ENCODE measurements around the gene GNG10.
"Not testable (repeated sequence)": the region's sequence is repeated elsewhere in the genome, so short reads cannot be mapped to it uniquely, and the experiment has no call there.

The GNG10 gene

DNA sequence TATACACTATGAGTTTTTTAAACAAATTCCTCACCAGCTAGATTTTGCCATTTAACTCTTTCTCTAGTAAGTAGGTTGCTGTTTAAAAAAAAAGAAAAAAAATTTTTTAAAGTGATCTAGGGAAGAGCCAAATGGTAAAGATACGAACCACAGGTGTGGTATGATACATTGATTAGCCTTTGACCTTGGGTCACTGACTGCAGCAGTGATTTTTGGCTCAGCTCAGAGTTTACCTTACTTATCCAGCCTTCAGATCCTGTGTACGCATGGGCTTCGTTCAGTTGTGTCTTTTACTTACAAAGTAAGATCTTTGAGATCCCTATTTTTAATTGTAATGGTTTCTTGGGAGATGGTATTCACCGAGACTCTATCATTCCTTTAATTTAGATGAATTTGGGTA is 12.4 kb upstream of the GNG10 start:
- Histone ChIP-seq H3K36me3 (ENCODE audit: control insufficient read depth in 2 of 2, insufficient read depth in 2 of 2, low read length in 2 of 2) (peaks cover 2 to 12% of the 10 kb centered on the region in 2 donors), H3K27ac (ENCODE audit: low read length) (no peak overlapping the region), H3K4me1 (ENCODE audit: control insufficient read depth, insufficient read depth, low read length) (no peaks in the 10 kb centered on the region), H3K4me3 (ENCODE audit: low read length in 2 of 2) (no peak overlapping the region), H3K9ac (ENCODE audit: low read length in 2 of 2) (no peak overlapping the region), H3K9me3 (ENCODE audit: control insufficient read depth in 2 of 2, low read length in 2 of 2) (no peaks in the 10 kb centered on the region), H3K27me3 (ENCODE audit: control insufficient read depth in 1 of 2, insufficient read depth in 2 of 2, low read length in 2 of 2) (no peaks in the 10 kb centered on the region)

DNA sequence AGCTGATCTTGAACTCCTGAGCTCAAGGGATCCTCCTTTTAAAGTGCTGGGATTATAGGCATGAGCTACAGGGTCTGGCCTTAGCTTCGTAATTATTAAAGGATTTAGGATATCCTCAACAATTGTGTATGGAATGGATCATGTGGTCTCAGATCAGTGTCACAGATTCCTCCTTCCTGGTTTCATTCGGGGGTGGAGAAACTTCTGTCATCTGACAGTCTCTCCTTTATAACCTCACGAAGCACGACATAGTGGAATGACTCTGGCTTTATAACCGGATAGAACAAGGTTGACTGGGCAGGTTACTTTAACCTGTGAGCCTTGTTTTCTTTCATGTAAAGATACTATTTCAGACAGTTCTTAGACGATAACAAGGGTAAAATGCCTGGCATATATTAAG is 4.4 kb upstream of the GNG10 start:
- H3K27ac ChIP-seq (ENCODE audit: low read length), result no peak overlapping the region
- no peak overlapping the region for H3K4me3 ChIP-seq (ENCODE audit: low read length in 2 of 2)
- H3K4me1 ChIP-seq (ENCODE audit: control insufficient read depth, insufficient read depth, low read length), result no peaks in the 10 kb centered on the region
- no peak overlapping the region for H3K9ac ChIP-seq (ENCODE audit: low read length in 2 of 2)
- H3K9me3 ChIP-seq (ENCODE audit: control insufficient read depth in 2 of 2, low read length in 2 of 2), result no peaks in the 10 kb centered on the region
- H3K36me3 ChIP-seq (ENCODE audit: control insufficient read depth in 2 of 2, insufficient read depth in 2 of 2, low read length in 2 of 2), result peaks cover 0 to 2% of the 10 kb centered on the region in 2 donors
- no peaks in the 10 kb centered on the region for H3K27me3 ChIP-seq (ENCODE audit: control insufficient read depth in 1 of 2, insufficient read depth in 2 of 2, low read length in 2 of 2)

DNA sequence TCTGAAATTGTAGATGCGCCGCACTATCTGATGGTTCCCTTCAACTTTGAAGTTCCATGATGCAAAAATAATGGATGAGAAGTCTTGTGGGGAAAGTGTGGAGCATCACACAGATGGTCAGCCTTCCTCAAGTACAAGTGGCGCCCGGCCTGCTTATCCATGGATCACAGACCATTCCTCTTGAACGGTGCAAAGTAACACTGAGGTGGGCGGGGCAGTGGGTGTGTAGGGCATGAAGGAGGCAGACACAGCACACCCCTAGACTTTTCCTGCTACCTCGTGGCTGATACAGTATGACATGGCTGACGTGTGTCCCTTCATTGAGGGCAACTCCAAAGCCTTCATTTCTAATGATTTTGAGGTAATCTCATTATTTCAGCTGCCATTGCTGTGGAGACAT is 2.5 kb upstream of the GNG10 start:
- Histone ChIP-seq H3K27me3 (ENCODE audit: control insufficient read depth in 1 of 2, insufficient read depth in 2 of 2, low read length in 2 of 2) (no peaks in the 10 kb centered on the region), H3K4me3 (ENCODE audit: low read length in 2 of 2) (no peak overlapping the region), H3K4me1 (ENCODE audit: control insufficient read depth, insufficient read depth, low read length) (peaks cover 10% of the 10 kb centered on the region), H3K9ac (ENCODE audit: low read length in 2 of 2) (no peak overlapping the region), H3K9me3 (ENCODE audit: control insufficient read depth in 2 of 2, low read length in 2 of 2) (no peaks in the 10 kb centered on the region), H3K36me3 (ENCODE audit: control insufficient read depth in 2 of 2, insufficient read depth in 2 of 2, low read length in 2 of 2) (peaks cover 0 to 1% of the 10 kb centered on the region in 2 donors), H3K27ac (ENCODE audit: low read length) (no peak overlapping the region)

DNA sequence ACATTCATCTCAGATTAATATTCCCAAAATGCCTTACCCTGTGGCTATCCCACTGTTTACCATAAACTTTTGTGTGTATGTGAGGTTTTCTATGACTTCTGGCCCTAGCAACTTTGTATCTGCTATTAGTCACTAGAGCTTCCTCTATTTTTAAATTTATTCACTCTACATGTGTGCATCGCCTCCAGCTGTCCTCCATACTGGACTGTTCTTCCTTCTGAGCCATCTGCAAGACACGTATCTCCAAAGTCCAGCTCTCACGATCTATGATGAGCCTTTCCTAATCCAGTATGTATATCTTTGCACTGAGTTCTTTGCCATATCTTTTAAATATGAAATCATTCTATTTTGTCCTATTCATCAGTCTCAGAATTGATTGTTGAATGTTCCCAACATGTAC is 1.7 kb upstream of the GNG10 start:
- H3K9me3 ChIP-seq (ENCODE audit: control insufficient read depth in 2 of 2, low read length in 2 of 2), result no peaks in the 10 kb centered on the region
- H3K27me3 ChIP-seq (ENCODE audit: control insufficient read depth in 1 of 2, insufficient read depth in 2 of 2, low read length in 2 of 2), result no peaks in the 10 kb centered on the region
- H3K4me1 ChIP-seq (ENCODE audit: control insufficient read depth, insufficient read depth, low read length), result peaks cover 10% of the 10 kb centered on the region
- H3K9ac ChIP-seq (ENCODE audit: low read length in 2 of 2), result no peak overlapping the region
- H3K4me3 ChIP-seq (ENCODE audit: low read length in 2 of 2), result no peak overlapping the region
- no peak overlapping the region for H3K27ac ChIP-seq (ENCODE audit: low read length)
- H3K36me3 ChIP-seq (ENCODE audit: control insufficient read depth in 2 of 2, insufficient read depth in 2 of 2, low read length in 2 of 2), result no peaks in the 10 kb centered on the region

DNA sequence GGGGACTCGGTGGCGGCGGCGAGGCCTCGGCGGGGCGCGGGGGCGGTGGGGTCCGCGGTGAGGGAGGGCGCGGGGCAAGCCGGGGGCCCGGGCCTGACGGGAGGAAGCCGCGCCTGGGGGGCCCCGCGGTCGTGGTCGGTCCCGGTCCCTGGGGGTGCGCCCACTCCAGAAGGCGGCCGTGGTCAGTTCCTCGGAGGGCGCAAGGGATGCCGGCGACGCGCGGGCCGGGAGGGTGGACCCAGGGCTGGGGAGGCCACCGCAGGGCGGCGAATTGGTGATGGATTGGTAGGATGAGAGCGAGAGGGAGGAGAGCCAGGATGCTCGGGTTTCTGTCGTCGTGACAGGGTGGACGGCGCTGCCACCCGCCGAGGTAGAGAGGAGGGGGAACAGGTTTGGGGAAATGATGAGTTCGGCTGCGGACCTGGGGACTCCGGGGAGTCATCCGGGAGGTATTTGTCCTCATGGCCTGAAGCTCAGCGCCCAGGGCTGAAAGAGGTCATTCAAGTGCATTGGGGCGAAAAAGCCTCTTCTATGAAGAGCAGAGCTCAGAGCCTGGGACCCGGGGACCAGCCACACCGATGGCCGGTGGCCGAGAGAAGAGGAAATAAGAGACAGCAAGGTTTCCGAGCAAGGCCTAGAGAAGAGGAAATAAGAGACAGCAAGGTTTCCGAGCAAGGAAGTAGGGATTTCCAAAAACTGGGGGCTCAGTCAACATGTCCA is 557 bp downstream of the GNG10 start:
- H3K4me1 ChIP-seq (ENCODE audit: control insufficient read depth, insufficient read depth, low read length), result peaks cover 10% of the 10 kb centered on the region
- no peaks in the 10 kb centered on the region for H3K9me3 ChIP-seq (ENCODE audit: control insufficient read depth in 2 of 2, low read length in 2 of 2)
- peak overlapping the region; percentile 24 for H3K27ac ChIP-seq (ENCODE audit: low read length)
- H3K36me3 ChIP-seq (ENCODE audit: control insufficient read depth in 2 of 2, insufficient read depth in 2 of 2, low read length in 2 of 2), result peaks cover 0 to 1% of the 10 kb centered on the region in 2 donors
- peak overlapping the region; percentile 69 to 79 for H3K9ac ChIP-seq (ENCODE audit: low read length in 2 of 2)
- H3K4me3 ChIP-seq (ENCODE audit: low read length in 2 of 2), result peak overlapping the region; percentile 75 to 86
- H3K27me3 ChIP-seq (ENCODE audit: control insufficient read depth in 1 of 2, insufficient read depth in 2 of 2, low read length in 2 of 2), result no peaks in the 10 kb centered on the region

DNA sequence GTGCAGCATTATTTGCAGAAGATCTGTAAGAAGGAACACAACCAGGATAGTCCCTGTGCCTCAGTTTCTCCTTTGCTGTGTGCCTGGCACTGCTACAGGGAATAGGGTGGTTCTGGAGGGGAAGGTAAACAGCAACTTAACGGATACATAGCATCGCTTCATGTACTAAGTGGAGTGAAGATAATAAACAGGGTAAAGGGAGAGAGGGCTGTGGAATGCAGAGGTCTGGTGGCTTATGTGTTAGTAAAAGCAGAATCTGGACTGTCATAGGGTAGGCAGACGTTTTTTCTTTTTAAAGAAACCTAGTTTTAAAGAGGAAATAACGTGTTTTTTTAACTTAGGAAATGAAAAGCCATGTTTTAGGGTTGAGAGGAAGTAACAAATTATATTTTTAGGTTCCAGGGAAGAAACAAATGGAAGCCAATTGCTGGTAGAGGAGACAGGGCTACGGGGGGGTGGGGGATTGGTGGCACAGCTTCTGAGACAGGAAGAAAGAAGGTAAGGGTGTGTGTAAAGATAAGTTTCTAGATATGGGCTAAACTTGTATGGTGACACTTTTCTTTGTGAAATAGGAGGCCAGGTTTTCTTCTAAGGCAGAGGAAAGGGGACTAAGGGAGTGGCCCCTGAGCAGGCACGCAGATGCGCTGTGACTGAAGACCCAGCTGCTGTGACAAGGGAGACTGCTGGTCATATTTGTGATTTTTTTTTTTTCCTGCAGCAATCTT is 1.3 kb downstream of the GNG10 start:
- peak overlapping the region; percentile 75 to 86 for H3K4me3 ChIP-seq (ENCODE audit: low read length in 2 of 2)
- H3K9me3 ChIP-seq (ENCODE audit: control insufficient read depth in 2 of 2, low read length in 2 of 2), result no peaks in the 10 kb centered on the region
- peak overlapping the region; percentile 69 to 79 for H3K9ac ChIP-seq (ENCODE audit: low read length in 2 of 2)
- no peaks in the 10 kb centered on the region for H3K27me3 ChIP-seq (ENCODE audit: control insufficient read depth in 1 of 2, insufficient read depth in 2 of 2, low read length in 2 of 2)
- H3K27ac ChIP-seq (ENCODE audit: low read length), result peak overlapping the region; percentile 24
- peaks cover 10% of the 10 kb centered on the region for H3K4me1 ChIP-seq (ENCODE audit: control insufficient read depth, insufficient read depth, low read length)
- peaks cover 0 to 6% of the 10 kb centered on the region in 2 donors for H3K36me3 ChIP-seq (ENCODE audit: control insufficient read depth in 2 of 2, insufficient read depth in 2 of 2, low read length in 2 of 2)

DNA sequence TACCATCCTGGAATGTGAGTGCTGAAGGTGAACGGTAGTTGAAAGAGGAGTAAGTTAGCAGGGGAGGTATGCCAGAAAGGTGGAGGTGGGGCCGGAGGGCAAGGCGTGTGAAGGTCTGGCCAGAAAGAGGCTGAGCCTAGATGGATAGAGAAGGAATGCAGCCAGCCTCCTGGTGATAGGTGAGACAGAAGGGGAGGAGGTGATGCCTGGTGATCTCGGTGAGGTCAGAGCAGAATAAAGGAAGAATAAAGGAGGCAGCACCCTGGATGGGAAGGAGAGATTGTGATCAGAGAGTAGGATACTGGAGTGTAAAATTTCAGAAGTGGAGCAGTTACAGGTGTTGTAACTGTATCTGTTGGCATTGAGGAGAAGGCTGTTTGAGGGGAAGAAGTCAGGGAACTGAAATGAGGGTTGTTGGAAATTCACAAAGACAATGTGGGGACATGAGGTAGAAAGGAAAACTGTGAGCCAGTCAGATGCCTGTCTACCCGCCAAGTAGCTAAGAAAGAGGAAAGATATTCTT is 2.0 kb downstream of the GNG10 start:
- H3K9me3 ChIP-seq (ENCODE audit: control insufficient read depth in 2 of 2, low read length in 2 of 2), result no peaks in the 10 kb centered on the region
- peaks cover 10% of the 10 kb centered on the region for H3K4me1 ChIP-seq (ENCODE audit: control insufficient read depth, insufficient read depth, low read length)
- H3K36me3 ChIP-seq (ENCODE audit: control insufficient read depth in 2 of 2, insufficient read depth in 2 of 2, low read length in 2 of 2), result peaks cover 0 to 7% of the 10 kb centered on the region in 2 donors
- no peak overlapping the region for H3K27ac ChIP-seq (ENCODE audit: low read length)
- H3K9ac ChIP-seq (ENCODE audit: low read length in 2 of 2), result no peak overlapping the region
- no peaks in the 10 kb centered on the region for H3K27me3 ChIP-seq (ENCODE audit: control insufficient read depth in 1 of 2, insufficient read depth in 2 of 2, low read length in 2 of 2)
- H3K4me3 ChIP-seq (ENCODE audit: low read length in 2 of 2), result peak overlapping the region in 1 of 2 donors; percentile 29

DNA sequence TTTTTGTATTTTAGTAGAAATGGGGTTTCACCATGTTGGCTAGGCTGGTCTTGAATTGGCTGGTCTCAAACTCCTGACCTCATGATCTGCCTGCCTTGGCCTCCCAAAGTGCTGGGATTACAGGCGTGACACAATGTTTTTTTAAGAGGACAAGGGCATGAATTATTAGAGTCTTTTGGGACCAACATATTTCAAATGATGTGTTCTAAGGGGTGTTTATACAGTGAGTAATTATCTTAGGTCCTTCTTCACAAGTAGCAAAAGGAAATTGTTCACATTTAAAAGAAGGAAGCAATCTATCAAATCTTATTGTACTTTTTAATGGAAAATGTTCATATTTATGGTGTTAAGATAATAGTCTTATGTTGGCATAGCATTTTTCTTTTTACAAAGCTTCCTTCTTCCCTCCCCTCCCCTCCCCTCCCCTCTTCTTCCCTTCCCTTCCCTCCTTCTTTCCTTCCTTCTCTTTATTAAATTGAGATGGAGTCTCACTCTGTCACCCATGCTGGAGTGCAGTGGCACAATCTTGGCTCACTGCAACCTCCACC is 6.7 kb downstream of the GNG10 start:
- H3K9ac ChIP-seq (ENCODE audit: low read length in 2 of 2), result no peak overlapping the region
- H3K4me1 ChIP-seq (ENCODE audit: control insufficient read depth, insufficient read depth, low read length), result peaks cover 3% of the 10 kb centered on the region
- no peaks in the 10 kb centered on the region for H3K27me3 ChIP-seq (ENCODE audit: control insufficient read depth in 1 of 2, insufficient read depth in 2 of 2, low read length in 2 of 2)
- H3K36me3 ChIP-seq (ENCODE audit: control insufficient read depth in 2 of 2, insufficient read depth in 2 of 2, low read length in 2 of 2), result peaks cover 4 to 7% of the 10 kb centered on the region in 2 donors
- no peak overlapping the region for H3K27ac ChIP-seq (ENCODE audit: low read length)
- H3K9me3 ChIP-seq (ENCODE audit: control insufficient read depth in 2 of 2, low read length in 2 of 2), result no peaks in the 10 kb centered on the region
- no peak overlapping the region for H3K4me3 ChIP-seq (ENCODE audit: low read length in 2 of 2)

DNA sequence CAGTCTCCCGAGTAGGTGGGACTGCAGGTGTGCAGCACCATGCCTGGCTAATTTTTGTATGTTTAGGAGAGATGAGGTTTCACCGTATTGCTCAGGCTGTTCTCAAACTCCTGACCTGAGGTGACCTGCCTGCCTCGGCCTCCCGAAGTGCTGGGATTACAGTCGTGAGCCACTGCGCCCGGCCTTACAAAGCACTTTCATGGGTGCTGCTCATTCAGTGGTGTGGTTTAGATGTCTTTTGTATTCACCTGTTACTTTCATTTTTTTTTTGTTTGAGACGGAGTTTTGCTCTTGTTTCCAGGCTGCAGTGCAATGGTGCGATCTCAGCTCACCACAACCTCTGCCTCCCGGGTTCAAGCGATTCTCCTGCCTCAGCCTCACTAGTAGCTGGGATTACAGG is 7.2 kb downstream of the GNG10 start:
- H3K36me3 ChIP-seq (ENCODE audit: control insufficient read depth in 2 of 2, insufficient read depth in 2 of 2, low read length in 2 of 2); H3K9ac ChIP-seq (ENCODE audit: low read length in 2 of 2); H3K4me3 ChIP-seq (ENCODE audit: low read length in 2 of 2); H3K4me1 ChIP-seq (ENCODE audit: control insufficient read depth, insufficient read depth, low read length); H3K27ac ChIP-seq (ENCODE audit: low read length); H3K9me3 ChIP-seq (ENCODE audit: control insufficient read depth in 2 of 2, low read length in 2 of 2); H3K27me3 ChIP-seq (ENCODE audit: control insufficient read depth in 1 of 2, insufficient read depth in 2 of 2, low read length in 2 of 2): not testable (repeated sequence)

DNA sequence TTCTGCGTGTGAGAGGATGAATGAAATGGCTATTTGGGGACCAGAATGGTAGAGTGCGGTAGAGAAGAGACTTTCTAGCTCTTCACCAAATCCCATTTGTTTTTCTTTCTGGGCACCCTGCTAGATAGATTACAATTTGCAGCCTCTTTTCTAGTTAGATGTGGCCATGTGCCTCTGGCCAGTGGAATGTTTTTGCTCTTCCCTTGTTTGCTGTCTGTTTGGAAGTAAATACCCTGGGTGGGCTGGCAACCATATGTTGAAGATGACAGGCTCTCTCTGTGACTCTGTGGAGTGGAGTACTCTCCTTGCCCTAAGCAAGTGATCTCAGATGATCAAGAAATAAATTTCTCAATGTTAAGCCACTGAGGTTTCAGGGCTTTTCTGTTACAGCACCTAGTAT is 12.9 kb downstream of the GNG10 start:
- H3K27ac ChIP-seq (ENCODE audit: low read length), result no peak overlapping the region
- H3K27me3 ChIP-seq (ENCODE audit: control insufficient read depth in 1 of 2, insufficient read depth in 2 of 2, low read length in 2 of 2), result no peaks in the 10 kb centered on the region
- no peaks in the 10 kb centered on the region for H3K4me1 ChIP-seq (ENCODE audit: control insufficient read depth, insufficient read depth, low read length)
- no peaks in the 10 kb centered on the region for H3K9me3 ChIP-seq (ENCODE audit: control insufficient read depth in 2 of 2, low read length in 2 of 2)
- H3K9ac ChIP-seq (ENCODE audit: low read length in 2 of 2), result no peak overlapping the region
- no peak overlapping the region for H3K4me3 ChIP-seq (ENCODE audit: low read length in 2 of 2)
- peaks cover 15% of the 10 kb centered on the region in 2 donors for H3K36me3 ChIP-seq (ENCODE audit: control insufficient read depth in 2 of 2, insufficient read depth in 2 of 2, low read length in 2 of 2)
